Ovary (tissue), 3 donors: ENCODE results near the gene SDC4.

ENCODE experiments used
- POLR2A ChIP-seq: fragments of 450-650 bp; IDR thresholded peaks from one replicate; pipeline ENCODE4 v1.6.1; 2017; ENCODE audit warnings: antibody characterized with exemption, mild to moderate bottlenecking, moderate library complexity
- TF ChIP-seq, protein P1 (sequence below), 3 donors: fragments of 450-650 bp in 2 of 3; fragments of 200-600 bp in 1 of 3; IDR thresholded peaks; one replicate each; pipeline versions ENCODE4 v1.5.1 to v1.8.0; 2016 to 2022; ENCODE audit warnings: antibody characterized with exemption in 3 of 3, mild to moderate bottlenecking in 1 of 3
- donor health status: DM: no; HTN: no; CAD: no.

DNA sequence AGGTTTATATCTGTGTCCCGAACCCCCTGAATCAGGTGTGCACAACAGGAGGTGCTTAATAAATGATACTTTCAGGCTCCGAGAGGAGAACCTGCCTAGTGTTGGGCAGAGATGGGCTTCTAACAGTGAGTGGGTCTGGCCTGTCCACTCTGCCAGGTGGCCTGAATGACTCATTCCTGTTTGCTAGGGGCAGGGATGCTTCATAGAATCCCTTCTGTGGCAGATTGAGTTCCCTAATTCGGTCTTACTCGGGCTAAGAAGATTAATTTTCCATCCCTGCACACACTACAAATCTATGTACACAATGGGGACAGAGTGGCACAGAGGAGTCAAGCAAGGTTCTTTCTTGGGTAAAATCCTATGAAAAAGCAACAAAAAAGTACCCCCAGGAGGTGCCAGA, 19.8 kb downstream of the SDC4 start:
- no peak for TF ChIP-seq POLR2A
- TF ChIP-seq, protein P1, sequence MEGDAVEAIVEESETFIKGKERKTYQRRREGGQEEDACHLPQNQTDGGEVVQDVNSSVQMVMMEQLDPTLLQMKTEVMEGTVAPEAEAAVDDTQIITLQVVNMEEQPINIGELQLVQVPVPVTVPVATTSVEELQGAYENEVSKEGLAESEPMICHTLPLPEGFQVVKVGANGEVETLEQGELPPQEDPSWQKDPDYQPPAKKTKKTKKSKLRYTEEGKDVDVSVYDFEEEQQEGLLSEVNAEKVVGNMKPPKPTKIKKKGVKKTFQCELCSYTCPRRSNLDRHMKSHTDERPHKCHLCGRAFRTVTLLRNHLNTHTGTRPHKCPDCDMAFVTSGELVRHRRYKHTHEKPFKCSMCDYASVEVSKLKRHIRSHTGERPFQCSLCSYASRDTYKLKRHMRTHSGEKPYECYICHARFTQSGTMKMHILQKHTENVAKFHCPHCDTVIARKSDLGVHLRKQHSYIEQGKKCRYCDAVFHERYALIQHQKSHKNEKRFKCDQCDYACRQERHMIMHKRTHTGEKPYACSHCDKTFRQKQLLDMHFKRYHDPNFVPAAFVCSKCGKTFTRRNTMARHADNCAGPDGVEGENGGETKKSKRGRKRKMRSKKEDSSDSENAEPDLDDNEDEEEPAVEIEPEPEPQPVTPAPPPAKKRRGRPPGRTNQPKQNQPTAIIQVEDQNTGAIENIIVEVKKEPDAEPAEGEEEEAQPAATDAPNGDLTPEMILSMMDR (IDR thresholded peaks at IDR 0.05), result no peak
